ENCODE results near the gene MDC1. TPM values are rescaled to one million over a fixed set of nuclear protein-coding genes. Genes with fewer than 3 reads are reported as not detected.

The MDC1 gene
- total RNA-seq, 1 donor from 2014 or later: 65.6 TPM

DNA sequence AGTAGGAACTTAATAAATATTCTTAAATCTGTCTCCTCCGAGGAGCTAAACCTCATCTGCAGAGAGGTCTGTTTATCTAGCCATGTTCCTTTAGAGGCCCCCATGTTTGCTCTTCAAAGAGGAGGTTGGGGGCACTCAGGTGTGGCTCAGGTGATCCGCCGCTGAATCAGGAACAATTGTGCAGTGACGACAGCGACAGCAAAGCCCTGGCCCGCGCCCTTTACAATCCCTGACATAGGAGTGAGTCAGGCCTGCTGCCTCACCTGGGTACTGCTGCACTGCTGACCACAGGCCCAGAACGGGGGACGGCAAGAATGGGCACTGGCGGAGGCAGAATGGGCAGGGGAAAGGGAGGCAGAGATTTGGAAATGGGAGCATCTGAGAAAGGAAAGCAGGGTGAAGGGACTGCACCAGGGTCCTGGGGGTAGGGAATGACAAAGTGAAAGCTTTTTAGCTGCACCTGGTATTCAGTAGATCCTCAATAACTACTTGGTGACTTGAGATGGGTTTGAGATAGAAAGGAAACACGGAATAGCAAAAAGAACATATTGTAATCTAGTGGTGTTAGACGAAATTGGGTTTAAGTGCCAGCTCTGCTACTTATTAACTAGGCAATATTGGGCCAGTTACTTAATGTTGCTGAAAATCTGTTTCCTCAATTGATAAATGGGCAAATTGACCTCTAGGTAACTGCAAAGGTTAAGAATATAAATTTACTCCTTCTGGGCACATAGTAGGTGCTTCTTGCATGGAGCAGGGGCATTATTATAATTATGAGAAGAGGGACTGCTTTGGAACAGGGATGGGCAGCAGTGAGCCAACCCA is 32.7 kb upstream of the MDC1 start:
- Mint-ChIP-seq H3K27me3 (no peaks in the 10 kb centered on the region), H3K4me3 (no peak overlapping the region), H3K27ac (no peak overlapping the region), H3K4me1 (peaks cover 1% of the 10 kb centered on the region), H3K36me3 (ENCODE audit: low read depth) (no peaks in the 10 kb centered on the region), H3K9me3 (no peaks in the 10 kb centered on the region)
- POLR2A ChIA-PET: interaction anchor here (0.6 kb wide), 1 partner anchor 15 kb away, joined by 3 read pairs; no protein-coding TSS in a partner anchor
- intact Hi-C loops (cut with micrococcal nuclease): no loop called here
- ATAC-seq (ENCODE audit: low read depth) (no peak), DNase-seq (no peak)
- CTCF ChIA-PET: no interaction called here
- TF ChIP-seq, protein P1, sequence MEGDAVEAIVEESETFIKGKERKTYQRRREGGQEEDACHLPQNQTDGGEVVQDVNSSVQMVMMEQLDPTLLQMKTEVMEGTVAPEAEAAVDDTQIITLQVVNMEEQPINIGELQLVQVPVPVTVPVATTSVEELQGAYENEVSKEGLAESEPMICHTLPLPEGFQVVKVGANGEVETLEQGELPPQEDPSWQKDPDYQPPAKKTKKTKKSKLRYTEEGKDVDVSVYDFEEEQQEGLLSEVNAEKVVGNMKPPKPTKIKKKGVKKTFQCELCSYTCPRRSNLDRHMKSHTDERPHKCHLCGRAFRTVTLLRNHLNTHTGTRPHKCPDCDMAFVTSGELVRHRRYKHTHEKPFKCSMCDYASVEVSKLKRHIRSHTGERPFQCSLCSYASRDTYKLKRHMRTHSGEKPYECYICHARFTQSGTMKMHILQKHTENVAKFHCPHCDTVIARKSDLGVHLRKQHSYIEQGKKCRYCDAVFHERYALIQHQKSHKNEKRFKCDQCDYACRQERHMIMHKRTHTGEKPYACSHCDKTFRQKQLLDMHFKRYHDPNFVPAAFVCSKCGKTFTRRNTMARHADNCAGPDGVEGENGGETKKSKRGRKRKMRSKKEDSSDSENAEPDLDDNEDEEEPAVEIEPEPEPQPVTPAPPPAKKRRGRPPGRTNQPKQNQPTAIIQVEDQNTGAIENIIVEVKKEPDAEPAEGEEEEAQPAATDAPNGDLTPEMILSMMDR (IDR thresholded peaks at IDR 0.05): no peak

DNA sequence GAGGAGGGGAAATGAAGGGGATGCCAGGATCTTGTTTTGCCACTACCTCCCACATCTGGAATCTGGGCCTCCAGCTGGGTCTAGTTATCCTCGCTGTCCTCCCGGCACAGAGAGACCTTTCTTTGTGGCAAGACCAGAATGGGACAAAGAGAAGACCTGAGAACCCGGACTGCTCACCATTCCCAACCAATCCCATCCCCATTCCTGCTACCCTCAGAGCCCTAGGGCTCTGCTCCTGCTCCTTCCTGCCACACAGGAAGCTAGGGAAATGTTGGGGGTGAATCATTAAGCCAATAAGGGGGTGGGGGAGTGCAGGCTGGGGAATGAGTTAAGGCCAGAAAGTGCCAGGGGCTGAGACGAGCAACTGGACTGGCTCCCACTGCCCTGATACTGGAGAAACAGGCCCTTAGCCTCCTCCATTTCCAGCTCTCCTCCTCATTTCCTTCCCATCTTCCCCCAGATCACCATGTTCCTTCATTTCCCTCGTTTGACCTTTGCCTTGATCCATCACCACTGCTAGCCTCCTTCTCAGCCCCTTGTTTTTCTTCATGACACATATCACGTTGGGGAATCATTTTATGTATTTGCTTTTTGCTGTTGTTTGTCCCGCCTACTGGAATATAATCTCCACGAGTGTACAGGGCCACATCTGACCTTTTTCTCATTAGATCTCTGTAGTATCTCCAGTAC is 31.9 kb upstream of the MDC1 start:
- DNase-seq: no peak
- CTCF ChIA-PET: no interaction called here
- intact Hi-C loops (cut with micrococcal nuclease): no loop called here
- no peak overlapping the region for H3K27ac Mint-ChIP-seq
- H3K4me1 Mint-ChIP-seq: peaks cover 6% of the 10 kb centered on the region
- H3K4me3 Mint-ChIP-seq: no peak overlapping the region
- POLR2A ChIA-PET: no interaction called here
- H3K36me3 Mint-ChIP-seq (ENCODE audit: low read depth): no peaks in the 10 kb centered on the region
- TF ChIP-seq, protein P1 (IDR thresholded peaks at IDR 0.05): no peak
- no peaks in the 10 kb centered on the region for H3K27me3 Mint-ChIP-seq
- no peak for ATAC-seq (ENCODE audit: low read depth)
- H3K9me3 Mint-ChIP-seq: no peaks in the 10 kb centered on the region

DNA sequence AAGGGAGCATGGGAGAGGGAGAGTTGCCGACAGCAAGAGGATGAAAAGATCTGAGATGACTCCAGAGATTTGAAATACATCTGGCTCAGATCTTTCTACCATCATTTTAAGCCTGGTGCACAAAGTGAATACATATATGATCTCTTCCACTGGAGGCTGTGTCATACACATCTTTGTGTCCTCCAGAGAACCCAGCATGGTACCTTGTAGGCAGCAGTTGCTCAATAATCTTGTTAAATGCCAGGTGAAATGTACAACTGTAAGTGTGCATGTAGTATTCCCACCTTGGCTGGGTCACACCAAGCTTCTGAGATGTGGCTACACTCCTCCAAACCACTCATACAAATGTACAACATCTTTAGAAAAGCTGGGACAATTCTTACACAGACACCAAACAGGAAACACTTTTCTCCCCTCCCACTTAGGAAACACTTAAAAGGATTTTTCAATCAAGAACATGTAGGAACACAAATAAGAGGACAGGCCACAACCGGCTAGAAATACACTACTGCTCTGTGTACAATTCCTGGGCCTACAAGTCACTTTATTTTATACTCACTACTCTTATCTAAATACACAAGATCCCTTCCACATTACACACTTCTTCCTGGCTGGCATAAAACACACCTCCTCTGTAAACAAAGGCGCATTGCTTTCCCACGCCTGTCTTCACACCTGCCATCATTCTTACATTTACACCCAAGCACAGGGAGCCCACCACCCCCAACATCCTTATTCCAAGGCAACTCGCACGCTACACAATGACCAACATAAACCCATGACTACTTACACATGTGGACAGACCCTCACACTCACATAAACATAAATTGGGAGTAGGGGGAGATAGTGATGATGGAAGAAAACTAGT is 31.1 kb upstream of the MDC1 start:
- intact Hi-C loops (cut with micrococcal nuclease): no loop called here
- Mint-ChIP-seq H3K4me3 (no peak overlapping the region), H3K27me3 (no peaks in the 10 kb centered on the region), H3K36me3 (ENCODE audit: low read depth) (no peaks in the 10 kb centered on the region), H3K27ac (no peak overlapping the region), H3K9me3 (no peaks in the 10 kb centered on the region), H3K4me1 (peaks cover 14% of the 10 kb centered on the region)
- ChIA-PET CTCF (no interaction called here), POLR2A (interaction anchor here (0.6 kb wide), 1 partner anchor 56 kb away, joined by 3 read pairs; no protein-coding TSS in a partner anchor)
- TF ChIP-seq, protein P1 (IDR thresholded peaks at IDR 0.05): no peak
- ATAC-seq (ENCODE audit: low read depth) (no peak), DNase-seq (no peak)

DNA sequence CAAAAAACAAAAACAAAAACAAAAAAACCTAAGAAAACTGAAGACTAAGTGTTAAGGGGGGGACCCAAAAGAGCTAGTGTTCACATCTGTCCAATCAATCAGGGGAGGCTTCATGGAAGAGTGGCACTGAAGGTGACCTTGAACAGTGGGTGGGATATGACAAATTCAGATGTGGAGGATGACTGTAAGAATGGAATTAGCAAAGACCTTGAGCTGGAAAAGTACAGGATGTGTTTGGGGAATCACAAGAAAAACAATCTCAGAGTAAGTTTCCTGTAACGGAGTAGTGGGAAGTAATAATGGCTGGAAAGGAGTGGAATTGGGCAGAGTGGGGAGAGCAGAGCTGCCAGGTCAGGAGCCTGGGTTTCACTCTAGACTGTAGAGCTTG is 30.2 kb upstream of the MDC1 start:
- no peaks in the 10 kb centered on the region for H3K9me3 Mint-ChIP-seq
- H3K36me3 Mint-ChIP-seq (ENCODE audit: low read depth): no peaks in the 10 kb centered on the region
- ChIA-PET CTCF (interaction anchor here (1.3 kb wide), 1 partner anchor 265 kb away, joined by 3 read pairs; no protein-coding TSS in a partner anchor), POLR2A (no interaction called here)
- TF ChIP-seq, protein P1 (IDR thresholded peaks at IDR 0.05): no peak
- intact Hi-C loops (cut with micrococcal nuclease): no loop called here
- H3K4me3 Mint-ChIP-seq: no peak overlapping the region
- peaks cover 17% of the 10 kb centered on the region for H3K4me1 Mint-ChIP-seq
- no peaks in the 10 kb centered on the region for H3K27me3 Mint-ChIP-seq
- no peak overlapping the region for H3K27ac Mint-ChIP-seq
- no peak for ATAC-seq (ENCODE audit: low read depth)
- DNase-seq: no peak
